Measurements from ENCODE around the gene STPG2.

DNA sequence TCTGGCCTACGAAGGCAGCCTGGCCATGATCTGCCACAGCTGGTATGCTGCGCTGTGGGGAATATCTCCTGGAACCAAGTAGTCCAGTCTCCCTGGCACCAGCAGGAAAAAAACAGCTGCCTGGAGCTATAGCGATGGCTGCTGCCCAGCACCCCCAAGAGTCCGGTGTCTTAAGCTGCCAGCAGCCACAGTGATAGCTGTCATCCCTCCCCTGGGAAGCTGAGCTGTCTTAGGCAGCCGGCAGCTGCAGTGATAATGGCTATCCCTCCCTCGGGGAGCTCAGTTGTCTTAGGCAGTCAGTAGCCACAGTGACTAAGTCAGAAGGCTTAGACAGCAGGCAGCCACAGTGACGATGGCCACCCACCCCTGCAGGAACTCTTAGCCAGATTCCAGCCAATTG is 205.1 kb downstream of the STPG2 start:
- TF ChIP-seq, protein P1, sequence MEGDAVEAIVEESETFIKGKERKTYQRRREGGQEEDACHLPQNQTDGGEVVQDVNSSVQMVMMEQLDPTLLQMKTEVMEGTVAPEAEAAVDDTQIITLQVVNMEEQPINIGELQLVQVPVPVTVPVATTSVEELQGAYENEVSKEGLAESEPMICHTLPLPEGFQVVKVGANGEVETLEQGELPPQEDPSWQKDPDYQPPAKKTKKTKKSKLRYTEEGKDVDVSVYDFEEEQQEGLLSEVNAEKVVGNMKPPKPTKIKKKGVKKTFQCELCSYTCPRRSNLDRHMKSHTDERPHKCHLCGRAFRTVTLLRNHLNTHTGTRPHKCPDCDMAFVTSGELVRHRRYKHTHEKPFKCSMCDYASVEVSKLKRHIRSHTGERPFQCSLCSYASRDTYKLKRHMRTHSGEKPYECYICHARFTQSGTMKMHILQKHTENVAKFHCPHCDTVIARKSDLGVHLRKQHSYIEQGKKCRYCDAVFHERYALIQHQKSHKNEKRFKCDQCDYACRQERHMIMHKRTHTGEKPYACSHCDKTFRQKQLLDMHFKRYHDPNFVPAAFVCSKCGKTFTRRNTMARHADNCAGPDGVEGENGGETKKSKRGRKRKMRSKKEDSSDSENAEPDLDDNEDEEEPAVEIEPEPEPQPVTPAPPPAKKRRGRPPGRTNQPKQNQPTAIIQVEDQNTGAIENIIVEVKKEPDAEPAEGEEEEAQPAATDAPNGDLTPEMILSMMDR (IDR thresholded peaks at IDR 0.05; ENCODE audit: low read depth, low read length, missing input control), result no peak
- TF ChIP-seq HNF4A (conservative IDR thresholded peaks at IDR 0.05) (no peak), GABPA (IDR thresholded peaks at IDR 0.05 in 1 of 2, conservative IDR thresholded peaks at IDR 0.05 in 1 of 2) (no peak), YY1 (IDR thresholded peaks at IDR 0.05) (no peak), TAF1 (conservative IDR thresholded peaks at IDR 0.05) (no peak), EGR1 (IDR thresholded peaks at IDR 0.05; ENCODE audit: low read depth in 2 of 2) (no peak)
- TF ChIP-seq, protein P2, sequence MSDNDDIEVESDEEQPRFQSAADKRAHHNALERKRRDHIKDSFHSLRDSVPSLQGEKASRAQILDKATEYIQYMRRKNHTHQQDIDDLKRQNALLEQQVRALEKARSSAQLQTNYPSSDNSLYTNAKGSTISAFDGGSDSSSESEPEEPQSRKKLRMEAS (IDR thresholded peaks at IDR 0.05), result no peak
- TF ChIP-seq, protein P3, sequence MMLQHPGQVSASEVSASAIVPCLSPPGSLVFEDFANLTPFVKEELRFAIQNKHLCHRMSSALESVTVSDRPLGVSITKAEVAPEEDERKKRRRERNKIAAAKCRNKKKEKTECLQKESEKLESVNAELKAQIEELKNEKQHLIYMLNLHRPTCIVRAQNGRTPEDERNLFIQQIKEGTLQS (IDR thresholded peaks at IDR 0.05), result no peak

Measured in liver (tissue), 3 donors.